ENCODE data around the gene PSENEN.
"Not testable (repeated sequence)": the region's sequence is repeated elsewhere in the genome, so short reads cannot be mapped to it uniquely, and the experiment has no call there.

Gene PSENEN

GRCh38 chr19:35719402-35720162 is 25.9 kb upstream of the PSENEN start:
- DNase-seq: no peak

- no peak for DNase-seq
These were observed 25.3 kb upstream of the PSENEN start for GRCh38 chr19:35720163-35720524.

- DNase-seq: no peak
These were observed 24.8 kb upstream of the PSENEN start for GRCh38 chr19:35720648-35721047.

- no peak for DNase-seq
These were observed 24.1 kb upstream of the PSENEN start for GRCh38 chr19:35721374-35721773.

GRCh38 chr19:35722461-35722860 is 23.0 kb upstream of the PSENEN start:
- DNase-seq: no peak

GRCh38 chr19:35722897-35723296 is 22.6 kb upstream of the PSENEN start:
- no peak for DNase-seq

GRCh38 chr19:35723671-35724070 is 21.8 kb upstream of the PSENEN start:
- no peak for DNase-seq

- DNase-seq: not testable (repeated sequence)
These were observed 21.3 kb upstream of the PSENEN start for GRCh38 chr19:35724132-35724531.

GRCh38 chr19:35724560-35724959 is 20.9 kb upstream of the PSENEN start:
- DNase-seq: no peak

- no peak for DNase-seq
These were observed 20.1 kb upstream of the PSENEN start for GRCh38 chr19:35725216-35725861.

GRCh38 chr19:35727053-35727955 is 18.1 kb upstream of the PSENEN start:
- no peak for DNase-seq

GRCh38 chr19:35727956-35728706 is 17.3 kb upstream of the PSENEN start:
- no peak for DNase-seq

GRCh38 chr19:35729021-35729420 is 16.4 kb upstream of the PSENEN start:
- DNase-seq: no peak

GRCh38 chr19:35729763-35730162 is 15.7 kb upstream of the PSENEN start:
- DNase-seq: no peak

- no peak for DNase-seq
These were observed 15.1 kb upstream of the PSENEN start for GRCh38 chr19:35730326-35730725.

- DNase-seq: no peak
These were observed 14.1 kb upstream of the PSENEN start for GRCh38 chr19:35731353-35731752.

GRCh38 chr19:35731779-35732405 is 13.6 kb upstream of the PSENEN start:
- no peak for DNase-seq

- no peak for DNase-seq
These were observed 12.8 kb upstream of the PSENEN start for GRCh38 chr19:35732540-35733179.

GRCh38 chr19:35733180-35734125 is 12.0 kb upstream of the PSENEN start:
- no peak for DNase-seq

- no peak for DNase-seq
These were observed 11.2 kb upstream of the PSENEN start for GRCh38 chr19:35734273-35734672.

GRCh38 chr19:35734889-35735288 is 10.6 kb upstream of the PSENEN start:
- no peak for DNase-seq
